Endothelial cell of umbilical vein (primary cell): ENCODE data around the gene ATP6V1G2. TPM values are rescaled to one million over a fixed set of nuclear protein-coding genes. Genes with fewer than 3 reads are reported as not detected.

Source experiments
- BruUV-seq: library from RNA; stranded (reverse); fragments of 400-500 nt; replicated peaks from 2 replicates; lab custom pipeline; 2021; lab: Mats Ljungman, UMichigan
- CTCF ChIA-PET: fragments of 300-600, 350-600 bp; sonication (Branson Sonifier 250); formaldehyde crosslinking; loops from one replicate; lab custom pipeline; 2021; ENCODE audit warnings: antibody characterized with exemption, inconsistent platforms; lab: Charles Lee
- POLR2A ChIA-PET: fragments of 300-600, 350-600 bp; sonication (Branson Sonifier 250); formaldehyde crosslinking; loops from one replicate; lab custom pipeline; 2021; ENCODE audit warnings: antibody characterized with exemption, inconsistent platforms; lab: Charles Lee
- DNase-seq: peaks from one replicate; pipeline ENCODE4 v3.0.0-alpha.2; 2011; ENCODE audit warnings: low read depth, low spot score
- FAIRE-seq: peaks from 2 replicates; lab custom pipeline; 2011; peaks lifted over from hg19 to GRCh38; lab: Jason Lieb, UNC
- H2AFZ ChIP-seq: 2 replicates; pipeline ENCODE4 v1.6.0; 2012; ENCODE audit warnings: low read depth, low read length, control low read depth, inconsistent platforms
- H3K27ac ChIP-seq: 2 replicates; pipeline ENCODE4 v1.5.1; 2011; ENCODE audit warnings: low read depth, mild to moderate bottlenecking, control low read depth, low read length, moderate library complexity; ENCODE audit not compliant: insufficient read depth
- H3K27me3 ChIP-seq, 2 experiments: 2 replicates each; pipeline versions ENCODE4 v1.6.0 to v1.6.1; 2011; ENCODE audit warnings: low read length in 2 of 2, mixed read lengths in 1 of 2; ENCODE audit not compliant: control insufficient read depth in 2 of 2, insufficient read depth in 2 of 2
- H3K36me3 ChIP-seq, 2 experiments: 2 replicates in 1 of 2; 3 replicates in 1 of 2; pipeline ENCODE4 v1.5.1; 2011; ENCODE audit warnings: low read length in 2 of 2, mild to moderate bottlenecking in 1 of 2, moderate library complexity in 1 of 2; ENCODE audit not compliant: control insufficient read depth in 2 of 2, insufficient read depth in 2 of 2; ENCODE audit errors: extremely low read depth in 1 of 2
- H3K4me1 ChIP-seq: 3 replicates; pipeline ENCODE4 v1.5.1; 2011; ENCODE audit warnings: mild to moderate bottlenecking, low read length; ENCODE audit not compliant: control insufficient read depth, insufficient read depth; ENCODE audit errors: extremely low read depth
- H3K4me2 ChIP-seq: 2 replicates; pipeline ENCODE4 v1.6.1; 2011; ENCODE audit warnings: low read length, control low read depth, mixed read lengths; ENCODE audit not compliant: insufficient read depth
- H3K4me3 ChIP-seq, 3 experiments: fragments of 200-600 bp in 1 of 3; sonication (generic), shearing (Covaris generic) in 1 of 3; replicated peaks in 1 of 3; 2 replicates each; pipeline ENCODE4 v1.5.1; 2011 to 2016; ENCODE audit warnings: control low read depth in 3 of 3, low read length in 3 of 3, mild to moderate bottlenecking in 2 of 3, inconsistent platforms in 1 of 3, low read depth in 1 of 3, moderate library complexity in 1 of 3; ENCODE audit not compliant: insufficient read depth in 1 of 3
- H3K79me2 ChIP-seq: 2 replicates; pipeline ENCODE4 v1.6.0; 2012; ENCODE audit warnings: low read length, inconsistent platforms; ENCODE audit not compliant: control insufficient read depth, insufficient read depth
- H3K9ac ChIP-seq: replicated peaks from 2 replicates; pipeline ENCODE3; 2011; ENCODE audit warnings: low read length, control low read depth; ENCODE audit not compliant: insufficient read depth; ENCODE audit errors: extremely low read depth
- H3K9me1 ChIP-seq: replicated peaks from 3 replicates; pipeline ENCODE4 v1.6.0; 2011; ENCODE audit warnings: mild to moderate bottlenecking, low read length; ENCODE audit not compliant: control insufficient read depth, insufficient read depth; ENCODE audit errors: extremely low read depth
- H3K9me3 ChIP-seq: replicated peaks from 2 replicates; pipeline ENCODE4 v1.5.1; 2012; ENCODE audit warnings: low read length, inconsistent platforms; ENCODE audit not compliant: control insufficient read depth, insufficient read depth
- H4K20me1 ChIP-seq: replicated peaks from 2 replicates; pipeline ENCODE3; 2011; ENCODE audit warnings: mild to moderate bottlenecking, low read length; ENCODE audit not compliant: control insufficient read depth, insufficient read depth; ENCODE audit errors: extremely low read depth
- EZH2 ChIP-seq: IDR thresholded peaks from 2 replicates; pipeline ENCODE4 v1.6.1; 2012; ENCODE audit warnings: borderline replicate concordance, low read depth, mild to moderate bottlenecking, moderate library complexity, low read length, inconsistent platforms; ENCODE audit not compliant: severe bottlenecking
- FOS ChIP-seq: IDR thresholded peaks from 2 replicates; pipeline ENCODE4 v1.6.1; 2011; ENCODE audit warnings: mild to moderate bottlenecking, low read length, moderate library complexity, borderline replicate concordance; ENCODE audit not compliant: insufficient read depth
- JUN ChIP-seq: IDR thresholded peaks from 2 replicates; pipeline ENCODE4 v1.6.1; 2011; ENCODE audit warnings: borderline replicate concordance, low read depth; ENCODE audit not compliant: insufficient read length, insufficient read depth
- MYC ChIP-seq: IDR thresholded peaks from one replicate; pipeline ENCODE4 v1.6.1; 2011; ENCODE audit warnings: mild to moderate bottlenecking, low read depth, low read length
- POLR2A ChIP-seq: IDR thresholded peaks from 2 replicates; pipeline ENCODE4 v1.6.1; 2012; ENCODE audit warnings: low read depth, mild to moderate bottlenecking, control low read depth, low read length
- POLR2AphosphoS5 ChIP-seq: IDR thresholded peaks from 2 replicates; pipeline ENCODE4 v1.6.1; 2012; ENCODE audit warnings: low read depth, mild to moderate bottlenecking, control low read depth, low read length, moderate library complexity; ENCODE audit not compliant: insufficient read depth
- dilution Hi-C: fragments of 300-500 bp; cut with MboI; formaldehyde crosslinking; loops from one replicate; pipeline ENCODE4 v1.15.0; 2019; ENCODE audit warnings: low sequenced_read_pairs; ENCODE audit not compliant: extremely low pct_ligation_motif_present
- intact Hi-C: fragments of 100-400 bp; cut with micrococcal nuclease; formaldehyde crosslinking; loops from one replicate; pipeline ENCODE4 v1.10.0; 2022
- polyA plus RNA-seq, 4 experiments: library from polyadenylated mRNA; depleted of rRNA in 3 of 4; stranded (reverse) in 3 of 4; unstranded in 1 of 4; fragments of >200 nt; gene quantifications; 2 replicates each; pipeline versions ENCODE4 v1.2.1 to v1.2.3, GENCODE V29; 2011 to 2012; ENCODE audit warnings: missing spikeins in 1 of 4
- total RNA-seq: library from RNA; stranded (reverse); gene quantifications from 2 replicates; pipeline ENCODE4 v1.2.3, GENCODE V29; 2021
- TF ChIP-seq, protein P1 (sequence below): IDR thresholded peaks from 2 replicates; pipeline ENCODE4 v1.6.1; 2011; ENCODE audit not compliant: insufficient read depth, insufficient read length
- TF ChIP-seq, protein P2 (sequence below), 2 donors: IDR thresholded peaks; 1 replicate in 1 of 2; 2 replicates in 1 of 2; pipeline ENCODE4 v1.5.1; 2011; ENCODE audit warnings: low read length in 2 of 2, mild to moderate bottlenecking in 2 of 2, moderate library complexity in 2 of 2, control low read depth in 1 of 2, inconsistent platforms in 1 of 2, low read depth in 1 of 2; ENCODE audit not compliant: insufficient read depth in 1 of 2; ENCODE audit errors: extremely low read depth in 1 of 2

ATP6V1G2 gene
- total and polyA plus RNA-seq, 2 donors (not counting 3 experiments of a cell fraction or from before 2014, with no cell fraction given), result 0.70 to 0.84 TPM

DNA sequence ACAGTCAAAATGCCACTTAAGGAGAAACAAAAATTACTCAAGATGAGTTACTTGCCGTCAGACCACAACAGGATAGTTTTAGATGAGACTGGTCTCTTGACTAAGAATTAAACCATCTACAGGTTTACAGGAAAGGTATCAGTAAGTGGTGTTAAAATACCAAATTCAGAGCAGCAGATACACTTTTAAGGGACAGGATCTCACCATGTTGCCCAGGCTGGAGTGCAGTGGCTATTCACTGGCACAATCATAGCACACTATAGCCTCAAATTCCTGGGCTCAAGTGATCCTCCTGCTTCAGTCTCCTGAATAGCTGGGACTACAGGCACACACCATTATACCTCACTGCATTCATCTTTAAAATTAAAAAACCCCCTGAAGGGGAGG, 13.0 kb downstream of the ATP6V1G2 start:
- Histone ChIP-seq H3K27ac (no peak overlapping the region), H4K20me1 (no peaks in the 10 kb centered on the region), H3K9ac (no peak overlapping the region), H3K79me2 (peaks cover 50% of the 10 kb centered on the region), H3K9me3 (no peaks in the 10 kb centered on the region), H3K36me3 (peaks cover 42 to 63% of the 10 kb centered on the region in 2 experiments), H3K4me3 (no peak overlapping the region), H2AFZ (no peak overlapping the region), H3K4me2 (no peak overlapping the region), H3K4me1 (peaks cover 1% of the 10 kb centered on the region), H3K9me1 (no peaks in the 10 kb centered on the region), H3K27me3 (no peaks in the 10 kb centered on the region)
- dilution Hi-C loops (no loop called here), intact Hi-C loops (no loop called here)
- FAIRE-seq, result no peak
- TF ChIP-seq FOS (no peak), POLR2AphosphoS5 (no peak), JUN (no peak), POLR2A (no peak), EZH2 (no peak), MYC (no peak)
- TF ChIP-seq, protein P1, sequence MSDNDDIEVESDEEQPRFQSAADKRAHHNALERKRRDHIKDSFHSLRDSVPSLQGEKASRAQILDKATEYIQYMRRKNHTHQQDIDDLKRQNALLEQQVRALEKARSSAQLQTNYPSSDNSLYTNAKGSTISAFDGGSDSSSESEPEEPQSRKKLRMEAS, result no peak
- TF ChIP-seq, protein P2, sequence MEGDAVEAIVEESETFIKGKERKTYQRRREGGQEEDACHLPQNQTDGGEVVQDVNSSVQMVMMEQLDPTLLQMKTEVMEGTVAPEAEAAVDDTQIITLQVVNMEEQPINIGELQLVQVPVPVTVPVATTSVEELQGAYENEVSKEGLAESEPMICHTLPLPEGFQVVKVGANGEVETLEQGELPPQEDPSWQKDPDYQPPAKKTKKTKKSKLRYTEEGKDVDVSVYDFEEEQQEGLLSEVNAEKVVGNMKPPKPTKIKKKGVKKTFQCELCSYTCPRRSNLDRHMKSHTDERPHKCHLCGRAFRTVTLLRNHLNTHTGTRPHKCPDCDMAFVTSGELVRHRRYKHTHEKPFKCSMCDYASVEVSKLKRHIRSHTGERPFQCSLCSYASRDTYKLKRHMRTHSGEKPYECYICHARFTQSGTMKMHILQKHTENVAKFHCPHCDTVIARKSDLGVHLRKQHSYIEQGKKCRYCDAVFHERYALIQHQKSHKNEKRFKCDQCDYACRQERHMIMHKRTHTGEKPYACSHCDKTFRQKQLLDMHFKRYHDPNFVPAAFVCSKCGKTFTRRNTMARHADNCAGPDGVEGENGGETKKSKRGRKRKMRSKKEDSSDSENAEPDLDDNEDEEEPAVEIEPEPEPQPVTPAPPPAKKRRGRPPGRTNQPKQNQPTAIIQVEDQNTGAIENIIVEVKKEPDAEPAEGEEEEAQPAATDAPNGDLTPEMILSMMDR (IDR thresholded peaks at IDR 0.05; ENCODE audit: extremely low read depth in 1 of 2, insufficient read depth in 1 of 2, low read depth in 1 of 2, low read length in 2 of 2), result no peak
- BruUV-seq, result no TSS peak
- no peak for DNase-seq
- CTCF ChIA-PET, result no interaction called here
- POLR2A ChIA-PET, result no interaction called here
